Suprapubic skin (tissue), 4 donors: ENCODE results near the gene BRD2.

Source experiments
- CTCF ChIP-seq, 2 donors: fragments of 200-600 bp in 1 of 2; fragments of 450-650 bp in 1 of 2; sonication (generic) in 1 of 2; IDR thresholded peaks; one replicate each; pipeline ENCODE4 v1.5.1; 2016 to 2019; ENCODE audit warnings: antibody characterized with exemption in 2 of 2, mild to moderate bottlenecking in 1 of 2, moderate library complexity in 1 of 2
- EP300 ChIP-seq: sonication (generic); formaldehyde crosslinking; IDR thresholded peaks from one replicate; pipeline ENCODE4 v1.6.1; 2017; ENCODE audit warnings: antibody characterized with exemption
- POLR2A ChIP-seq, 2 donors: fragments of 450-650 bp; IDR thresholded peaks; one replicate each; pipeline ENCODE4 v1.6.1; 2017; ENCODE audit warnings: antibody characterized with exemption in 2 of 2, mild to moderate bottlenecking in 2 of 2, moderate library complexity in 2 of 2
- POLR2AphosphoS5 ChIP-seq, 3 donors: sonication (generic); formaldehyde crosslinking; IDR thresholded peaks; one replicate each; pipeline ENCODE4 v1.6.1; 2017; ENCODE audit warnings: antibody characterized with exemption in 3 of 3

GRCh38 chr6:32973144-32974015, 5.0 kb downstream of the BRD2 start:
- TF ChIP-seq CTCF (IDR thresholded peaks at IDR 0.05) (no peak), POLR2A (IDR thresholded peaks at IDR 0.05) (no peak), POLR2AphosphoS5 (IDR thresholded peaks at IDR 0.05) (no peak), EP300 (no peak)
